Activated CD8-positive, alpha-beta memory T cell treated with anti-CD3 and anti-CD28 coated beads, Interleukin-2, amount 50 U/mL, for 1 hour (primary cell): ENCODE measurements around the gene NPNT.
"Not testable (repeated sequence)": the region's sequence is repeated elsewhere in the genome, so short reads cannot be mapped to it uniquely, and the experiment has no call there.

Source experiments
- DNase-seq: peaks from one replicate; pipeline ENCODE4 v3.0.0-alpha.2; 2020; ENCODE audit errors: extremely low read depth

The NPNT gene, protein sequence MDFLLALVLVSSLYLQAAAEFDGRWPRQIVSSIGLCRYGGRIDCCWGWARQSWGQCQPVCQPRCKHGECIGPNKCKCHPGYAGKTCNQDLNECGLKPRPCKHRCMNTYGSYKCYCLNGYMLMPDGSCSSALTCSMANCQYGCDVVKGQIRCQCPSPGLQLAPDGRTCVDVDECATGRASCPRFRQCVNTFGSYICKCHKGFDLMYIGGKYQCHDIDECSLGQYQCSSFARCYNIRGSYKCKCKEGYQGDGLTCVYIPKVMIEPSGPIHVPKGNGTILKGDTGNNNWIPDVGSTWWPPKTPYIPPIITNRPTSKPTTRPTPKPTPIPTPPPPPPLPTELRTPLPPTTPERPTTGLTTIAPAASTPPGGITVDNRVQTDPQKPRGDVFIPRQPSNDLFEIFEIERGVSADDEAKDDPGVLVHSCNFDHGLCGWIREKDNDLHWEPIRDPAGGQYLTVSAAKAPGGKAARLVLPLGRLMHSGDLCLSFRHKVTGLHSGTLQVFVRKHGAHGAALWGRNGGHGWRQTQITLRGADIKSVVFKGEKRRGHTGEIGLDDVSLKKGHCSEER

DNA sequence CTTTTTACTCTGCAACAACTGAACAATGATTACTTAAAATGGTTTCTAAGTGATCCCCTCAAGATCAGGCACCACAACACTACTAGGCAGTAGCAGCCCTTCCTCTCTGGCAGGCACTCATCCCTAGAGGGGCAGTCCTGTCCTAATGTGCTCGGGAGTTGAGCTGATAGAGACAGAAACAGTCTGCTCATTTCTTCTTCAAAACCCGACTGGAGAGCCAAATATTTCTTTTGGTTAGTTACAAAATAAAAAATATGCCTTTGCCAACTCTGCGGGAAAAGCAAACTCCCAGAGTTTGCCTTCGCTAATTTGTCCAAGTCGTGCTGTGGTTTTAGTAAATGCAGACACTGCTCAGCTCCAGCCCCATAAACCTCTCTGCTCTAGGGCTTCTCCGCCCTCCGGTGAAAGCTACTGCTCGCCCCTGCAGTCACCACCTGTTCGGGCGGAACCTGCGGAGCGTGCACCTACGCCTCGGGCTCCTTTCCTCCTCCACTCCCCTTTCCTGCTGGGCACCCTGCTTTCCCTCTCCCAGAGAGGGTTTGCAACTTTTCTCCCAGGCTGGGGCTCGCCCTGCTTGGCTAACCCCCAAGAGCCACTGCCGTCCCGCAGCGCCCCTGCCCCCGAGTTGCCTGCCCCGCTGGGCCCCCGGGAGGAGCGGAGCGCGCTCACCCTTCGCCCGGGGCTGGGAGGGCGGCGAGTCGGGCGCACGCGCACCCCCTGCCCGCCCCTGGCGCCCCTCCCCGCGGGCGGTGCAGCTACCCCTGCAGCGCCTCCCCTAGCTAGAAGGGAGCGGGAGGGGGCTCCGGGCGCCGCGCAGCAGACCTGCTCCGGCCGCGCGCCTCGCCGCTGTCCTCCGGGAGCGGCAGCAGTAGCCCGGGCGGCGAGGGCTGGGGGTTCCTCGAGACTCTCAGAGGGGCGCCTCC lies at the start of gene NPNT:
TSS of gene NPNT (plus strand) at position 812 of the 923 bp plus-strand sequence. CDS start 182 bp downstream, outside the sequence.
- DNase-seq, result no peak

- no peak for DNase-seq
These were observed 49.7 kb upstream of the NPNT start for GRCh38 chr4:105845559-105845958.

- DNase-seq, result not testable (repeated sequence)
These were observed 46.9 kb upstream of the NPNT start for GRCh38 chr4:105848359-105848758.

- no peak for DNase-seq
These were observed 44.1 kb upstream of the NPNT start for GRCh38 chr4:105851196-105851595.

DNA sequence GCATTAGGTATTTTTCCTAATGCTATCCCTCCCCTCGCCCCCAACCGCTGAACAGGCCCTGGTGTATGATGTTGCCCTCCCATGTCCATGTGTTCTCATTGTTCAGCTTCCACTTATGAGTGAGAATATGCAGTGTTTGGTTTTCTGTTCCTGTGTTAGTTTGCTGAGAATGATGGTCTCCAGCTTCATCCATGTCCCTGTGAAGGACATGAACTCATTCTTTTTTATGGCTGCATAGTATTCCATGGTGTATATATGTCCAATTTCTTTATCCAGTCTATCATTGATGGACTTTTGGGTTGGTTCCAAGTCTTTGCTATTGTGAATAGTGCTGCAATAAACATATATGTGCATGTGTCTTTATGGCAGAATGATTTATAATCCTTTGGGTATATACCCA lies 43.0 kb upstream of the NPNT start:
- DNase-seq, result not testable (repeated sequence)

- no peak for DNase-seq
These were observed 36.7 kb upstream of the NPNT start for GRCh38 chr4:105858466-105859040.

DNA sequence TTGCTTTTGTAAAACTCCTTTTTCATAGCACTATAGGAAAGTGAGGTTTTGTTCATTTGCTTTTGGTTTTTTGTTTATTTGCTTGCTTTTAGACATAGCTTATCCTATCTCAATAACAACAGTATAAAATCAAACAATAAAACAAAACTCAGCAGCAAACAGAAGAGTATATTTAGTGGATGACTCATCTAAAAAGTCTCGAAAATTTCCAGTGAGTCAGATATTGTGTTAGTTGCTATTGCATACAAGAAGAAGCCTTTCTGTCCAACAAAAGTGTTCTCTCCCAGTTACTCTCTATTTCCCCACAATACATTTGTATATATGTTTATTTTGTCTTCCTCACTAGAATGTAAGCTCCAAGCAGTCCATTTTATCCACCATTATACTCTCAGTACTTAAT lies 36.0 kb upstream of the NPNT start:
- DNase-seq, result no peak

- DNase-seq, result no peak
These were observed 24.3 kb upstream of the NPNT start for GRCh38 chr4:105870963-105871362.

DNA sequence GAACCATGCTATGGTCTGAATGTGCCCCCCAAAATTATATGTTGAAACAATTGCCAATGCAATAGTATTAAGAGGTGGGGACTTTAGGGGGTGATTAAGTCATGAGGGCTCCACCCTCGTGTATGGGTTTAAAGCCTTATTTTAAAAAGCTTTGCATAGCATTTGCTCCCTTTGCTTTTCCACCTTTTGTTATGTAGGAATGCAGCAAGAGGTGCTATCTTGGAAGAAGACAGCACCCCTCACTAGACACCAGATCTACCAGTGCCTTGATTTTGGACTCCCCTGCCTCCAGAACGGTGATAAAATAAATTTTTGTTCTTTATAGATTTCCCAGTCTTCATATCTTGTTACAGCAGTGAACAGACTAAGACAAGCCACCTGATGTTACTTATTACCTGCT lies 23.3 kb upstream of the NPNT start:
- DNase-seq, result no peak

DNA sequence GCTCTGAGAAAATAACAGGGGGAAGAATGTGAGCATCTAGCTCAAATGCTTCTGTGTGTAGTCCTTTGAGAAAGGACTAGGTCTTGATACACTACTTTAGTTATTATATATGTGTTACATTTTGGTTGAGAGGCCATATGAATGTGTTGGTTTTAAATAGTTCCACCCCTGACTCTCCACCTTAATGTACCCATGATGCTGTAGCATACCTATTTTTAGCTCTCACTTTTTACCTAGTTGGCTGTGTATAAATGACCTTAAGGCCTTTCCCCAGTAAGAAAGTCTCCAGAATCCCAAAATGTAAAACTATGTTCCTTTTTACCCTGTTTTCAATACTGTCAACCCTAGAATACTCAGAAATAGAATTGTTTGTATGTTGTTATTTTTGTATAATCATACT lies 20.0 kb upstream of the NPNT start:
- DNase-seq, result no peak

DNA sequence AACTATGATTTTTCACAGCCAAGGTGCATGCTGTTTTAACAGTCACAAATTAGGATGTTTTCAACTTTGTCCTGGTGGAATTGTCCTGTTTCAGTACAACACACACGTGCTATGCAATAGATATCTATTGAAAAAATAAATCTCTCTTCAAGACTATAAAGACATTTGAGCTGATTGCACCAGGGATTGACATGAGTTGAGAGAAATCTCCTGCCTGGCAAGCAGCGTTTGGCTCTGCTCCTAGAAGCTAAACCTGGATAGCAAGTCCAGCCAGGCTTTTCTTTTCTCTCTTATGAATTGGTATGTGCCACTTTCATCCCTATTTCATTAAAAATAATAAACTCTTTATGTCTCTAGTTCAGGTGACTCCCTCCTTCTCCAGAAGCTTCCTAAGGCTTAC lies 16.6 kb upstream of the NPNT start:
- no peak for DNase-seq

- DNase-seq, result no peak
These were observed 7.8 kb upstream of the NPNT start for GRCh38 chr4:105887508-105887907.

DNA sequence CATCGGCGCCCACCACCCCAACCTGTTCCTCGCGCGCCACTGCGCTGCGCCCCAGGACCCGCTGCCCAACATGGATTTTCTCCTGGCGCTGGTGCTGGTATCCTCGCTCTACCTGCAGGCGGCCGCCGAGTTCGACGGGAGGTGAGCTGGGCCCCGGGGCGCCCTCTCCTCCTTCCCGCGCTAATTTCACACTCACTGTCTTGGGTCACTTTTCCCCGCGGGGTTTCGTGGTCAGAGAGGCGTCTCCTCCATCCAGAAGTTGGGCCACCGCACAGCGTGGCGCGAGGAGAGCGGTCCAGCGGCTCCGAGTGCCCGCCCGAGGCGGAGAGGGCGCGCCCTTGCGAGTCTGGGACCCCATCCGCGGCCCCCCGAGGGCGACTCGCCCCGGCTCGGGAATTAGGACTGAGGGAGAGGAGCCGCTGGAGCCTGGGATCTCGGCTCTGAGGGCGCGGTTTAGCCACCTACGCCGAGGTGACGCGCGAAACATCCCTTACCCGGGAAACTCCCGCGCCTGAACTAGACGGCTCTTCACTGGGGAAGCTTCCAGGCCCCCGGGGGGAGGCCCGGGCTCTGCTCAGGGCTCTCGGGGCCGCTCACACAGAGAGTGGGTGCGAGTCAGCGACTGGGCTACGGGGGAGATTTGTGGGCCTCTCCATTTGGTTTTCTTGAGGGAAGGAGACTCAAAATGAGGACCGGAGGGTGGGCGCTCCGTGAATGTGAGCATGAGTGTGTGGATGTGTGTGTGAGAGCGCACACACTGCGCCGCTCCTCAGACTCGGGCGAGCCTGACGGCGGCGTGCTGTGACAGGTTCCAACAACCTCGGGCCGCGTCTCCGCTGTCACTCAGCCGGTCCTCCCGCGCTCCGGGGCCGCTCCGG lies 551 bp downstream of the NPNT start:
- DNase-seq, result no peak

DNA sequence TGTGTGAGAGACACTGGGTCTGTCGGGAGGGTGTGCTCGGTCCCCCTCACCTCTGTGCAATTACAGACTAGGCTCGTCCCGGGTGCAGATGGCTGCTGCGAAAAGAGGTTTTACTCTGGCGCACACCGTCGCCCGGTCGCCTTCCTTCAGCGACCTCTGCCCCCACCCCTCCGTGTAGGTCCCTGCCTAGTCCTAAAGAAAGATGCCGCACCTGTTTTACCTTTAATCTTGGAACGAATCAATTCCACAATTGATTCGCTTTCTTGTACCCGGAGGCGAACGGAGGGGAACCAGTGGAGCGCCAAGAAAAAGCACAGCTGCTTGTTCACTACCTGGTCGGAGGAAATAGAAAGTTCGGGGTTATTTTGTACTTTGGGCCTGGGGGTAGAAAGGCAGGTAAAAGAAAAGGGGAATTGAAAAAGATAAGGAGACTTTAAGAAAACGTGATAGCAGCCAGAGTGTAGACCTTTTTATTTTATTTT lies 1.2 kb downstream of the NPNT start:
- DNase-seq, result no peak

DNA sequence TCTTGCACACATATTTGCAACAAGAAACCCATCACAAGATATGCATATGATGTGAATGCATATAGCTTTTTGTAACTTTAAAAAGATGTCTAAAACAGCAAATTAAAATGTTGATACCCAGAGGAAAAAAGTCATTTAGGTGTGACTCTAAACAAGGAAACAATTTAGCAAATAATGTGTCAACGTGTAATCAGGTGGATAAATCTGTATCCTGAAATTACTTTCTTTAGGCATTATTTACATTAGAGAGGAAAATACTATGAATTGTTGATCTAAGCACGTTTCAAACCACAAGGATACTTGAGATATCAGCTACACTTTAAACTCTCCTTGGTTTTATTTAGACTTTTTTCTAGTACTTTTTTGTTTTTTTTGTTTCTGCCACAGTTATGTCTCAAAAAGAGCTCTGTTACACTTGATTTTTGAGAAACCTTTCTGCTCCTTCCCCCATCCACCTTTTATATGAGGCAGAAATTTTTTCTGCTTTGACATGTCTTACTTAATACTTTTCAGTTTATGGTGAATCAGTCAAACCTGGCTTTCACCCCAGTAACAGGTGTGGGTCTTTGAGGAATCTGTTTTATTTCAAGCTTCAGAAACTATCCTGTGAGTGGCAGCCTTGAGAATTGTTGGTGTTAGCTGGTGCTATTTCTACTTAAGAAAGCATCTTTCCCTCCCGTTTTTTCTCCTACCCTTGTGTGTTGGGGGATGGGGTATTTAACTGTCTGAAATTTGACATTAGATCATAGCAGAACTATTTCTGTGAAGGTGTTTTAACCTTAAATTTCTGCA lies 1.9 kb downstream of the NPNT start:
- DNase-seq, result no peak

GRCh38 chr4:105900541-105900940 lies 5.3 kb downstream of the NPNT start:
- DNase-seq, result no peak

- DNase-seq, result no peak
These were observed 7.4 kb downstream of the NPNT start for GRCh38 chr4:105902550-105903262.

DNA sequence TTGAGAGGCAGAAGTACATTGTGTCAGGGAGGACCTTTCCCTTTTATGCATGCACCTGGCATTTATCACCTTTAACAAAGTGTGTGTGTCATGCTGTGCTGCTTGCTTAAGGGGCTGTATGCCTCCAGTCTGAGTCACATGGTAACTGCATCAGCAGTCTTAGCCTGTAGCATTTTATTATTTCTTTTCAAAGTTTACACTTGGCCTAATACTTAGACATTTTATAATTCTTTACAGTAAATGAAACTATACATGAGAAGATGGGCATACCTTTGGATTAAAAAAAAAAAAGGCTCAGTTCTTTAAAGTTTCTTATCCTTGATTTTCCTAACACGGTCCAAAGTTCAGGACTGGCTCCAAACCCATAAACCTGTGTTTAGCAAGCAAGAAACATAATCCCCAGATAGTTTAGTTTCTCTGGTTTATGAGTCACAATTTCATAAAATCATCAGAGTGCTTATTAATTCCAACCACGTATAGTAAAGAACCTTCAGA lies 14.6 kb downstream of the NPNT start:
- no peak for DNase-seq

GRCh38 chr4:105911426-105911825 lies 16.2 kb downstream of the NPNT start:
- no peak for DNase-seq
